Esophagus (tissue), 2 donors: ENCODE results near the gene MRPL12. TPM values are rescaled to one million over a fixed set of nuclear protein-coding genes. Genes with fewer than 3 reads are reported as not detected.

ENCODE experiments used
- H3K27ac ChIP-seq, 2 donors: one replicate each; pipeline ENCODE4 v1.5.1; 2013; ENCODE audit warnings: low read depth in 2 of 2, mild to moderate bottlenecking in 2 of 2, inconsistent platforms in 1 of 2, low read length in 1 of 2, moderate library complexity in 1 of 2
- H3K27me3 ChIP-seq, 2 donors: one replicate each; pipeline ENCODE4 v1.6.1; 2013; ENCODE audit warnings: low read length in 2 of 2, control low read depth in 1 of 2, mild to moderate bottlenecking in 1 of 2; ENCODE audit not compliant: insufficient read depth in 2 of 2, control insufficient read depth in 1 of 2
- H3K36me3 ChIP-seq, 2 donors: one replicate each; pipeline ENCODE4 v1.6.1; 2013; ENCODE audit warnings: low read length in 1 of 2; ENCODE audit not compliant: control insufficient read depth in 2 of 2, insufficient read depth in 2 of 2
- H3K4me1 ChIP-seq, 2 donors: one replicate each; pipeline ENCODE4 v1.6.1; 2013; ENCODE audit warnings: low read length in 1 of 2; ENCODE audit not compliant: control insufficient read depth in 2 of 2, insufficient read depth in 2 of 2
- H3K4me3 ChIP-seq, 2 donors: one replicate each; pipeline ENCODE4 v1.5.1; 2013; ENCODE audit warnings: low read length in 2 of 2, mild to moderate bottlenecking in 2 of 2, low read depth in 1 of 2, moderate library complexity in 1 of 2
- H3K9me3 ChIP-seq, 2 donors: one replicate each; pipeline ENCODE4 v1.6.1; 2013; ENCODE audit warnings: mild to moderate bottlenecking in 2 of 2, low read depth in 1 of 2, low read length in 1 of 2, moderate library complexity in 1 of 2; ENCODE audit not compliant: control insufficient read depth in 2 of 2, insufficient read depth in 1 of 2
- WGBS, 2 donors: extraction: QIAGEN DNeasy Blood & Tissue Kit; methylation state at CpG; one replicate each; pipeline ENCODE4 v1.1.7; 2013; 5-methylcytosine and 5-hydroxymethylcytosine counted together
- polyA plus RNA-seq, 2 donors: library from polyadenylated mRNA; stranded (reverse); fragments of 200-250 nt; gene quantifications; one replicate each; pipeline ENCODE4 v1.2.3, GENCODE V29; 2013
- donor health status: healthy with polysubstance abuse.
- donor health status: Bipolar disorder and iron deficiency.

MRPL12 gene
- polyA plus RNA-seq, 2 donors = 136 to 173 TPM

- Histone ChIP-seq H3K9me3 (no peaks in the 10 kb centered on the region), H3K4me3 (no peak overlapping the region), H3K36me3 (peaks cover 8 to 21% of the 10 kb centered on the region in 2 donors), H3K4me1 (no peaks in the 10 kb centered on the region), H3K27me3 (no peaks in the 10 kb centered on the region), H3K27ac (no peak overlapping the region)
- 83 to 84% methylated on average over 17 of the region's 17 CpGs for WGBS, 2 donors
Observed at GRCh38 chr17:81676906-81677305, 26.3 kb upstream of the MRPL12 start.

- Histone ChIP-seq H3K27me3 (no peaks in the 10 kb centered on the region), H3K9me3 (no peaks in the 10 kb centered on the region), H3K27ac (no peak overlapping the region), H3K4me3 (no peak overlapping the region), H3K4me1 (peaks cover 0 to 13% of the 10 kb centered on the region in 2 donors), H3K36me3 (peaks cover 0 to 2% of the 10 kb centered on the region in 2 donors)
- WGBS, 2 donors = 83 to 84% methylated on average over 11 of the region's 11 CpGs
Observed at GRCh38 chr17:81680150-81680549, 23.0 kb upstream of the MRPL12 start.

GRCh38 chr17:81681672-81682071 lies 21.5 kb upstream of the MRPL12 start:
- Histone ChIP-seq H3K27ac (no peak overlapping the region), H3K4me3 (no peak overlapping the region), H3K4me1 (peaks cover 0 to 18% of the 10 kb centered on the region in 2 donors), H3K36me3 (peaks cover 0 to 10% of the 10 kb centered on the region in 2 donors), H3K27me3 (no peaks in the 10 kb centered on the region), H3K9me3 (no peaks in the 10 kb centered on the region)
- 63 to 72% methylated on average over 17 of the region's 17 CpGs for WGBS, 2 donors

- Histone ChIP-seq H3K4me1 (peaks cover 0 to 18% of the 10 kb centered on the region in 2 donors), H3K27me3 (no peaks in the 10 kb centered on the region), H3K9me3 (no peaks in the 10 kb centered on the region), H3K36me3 (peaks cover 0 to 19% of the 10 kb centered on the region in 2 donors), H3K27ac (peak overlapping the region in 1 of 2 donors; percentile 73), H3K4me3 (peak overlapping the region; percentile 87 to 97)
- WGBS, 2 donors = 38 to 39% methylated on average over 19 of the region's 19 CpGs
Observed at GRCh38 chr17:81682565-81683207, 20.5 kb upstream of the MRPL12 start.

- Histone ChIP-seq H3K27ac (peak overlapping the region; percentile 64 to 73), H3K4me3 (peak overlapping the region; percentile 87 to 97), H3K36me3 (peaks cover 0 to 24% of the 10 kb centered on the region in 2 donors), H3K4me1 (peaks cover 0 to 18% of the 10 kb centered on the region in 2 donors), H3K27me3 (no peaks in the 10 kb centered on the region), H3K9me3 (no peaks in the 10 kb centered on the region)
- 0 to 1% methylated on average over 33 to 37 of the region's 37 CpGs for WGBS, 2 donors
Observed at GRCh38 chr17:81683208-81683583, 20.0 kb upstream of the MRPL12 start.

GRCh38 chr17:81683584-81684441 lies 19.4 kb upstream of the MRPL12 start, which contains the start of the genes ARL16 and HGS:
Gene ARL16 (minus strand): TSS chr17:81683797. CDS start chr17:81683753, 44 bp downstream.
Gene HGS (plus strand): TSS chr17:81684011. CDS start chr17:81684067, 56 bp downstream.
- WGBS, 2 donors = 1% methylated on average over 108 to 112 of the region's 112 CpGs
- Histone ChIP-seq H3K36me3 (peaks cover 0 to 30% of the 10 kb centered on the region in 2 donors), H3K4me1 (peaks cover under 1 to 22% of the 10 kb centered on the region in 2 donors), H3K27me3 (no peaks in the 10 kb centered on the region), H3K4me3 (peak within 1 kb of the TSS; percentile 87 to 97), H3K27ac (peak within 1 kb of the TSS; percentile 91 to 96), H3K9me3 (no peaks in the 10 kb centered on the region)

- peaks cover 2 to 25% of the 10 kb centered on the region in 2 donors for H3K4me1 ChIP-seq
- H3K27me3 ChIP-seq = no peaks in the 10 kb centered on the region
- H3K36me3 ChIP-seq = peaks cover 0 to 36% of the 10 kb centered on the region in 2 donors
- WGBS, 2 donors = 2% methylated on average over 16 of the region's 16 CpGs
- no peaks in the 10 kb centered on the region for H3K9me3 ChIP-seq
- peak overlapping the region; percentile 91 to 96 for H3K27ac ChIP-seq
- peak overlapping the region; percentile 87 to 97 for H3K4me3 ChIP-seq
Observed at GRCh38 chr17:81684442-81684911, 18.7 kb upstream of the MRPL12 start.

- Histone ChIP-seq H3K27ac (peak overlapping the region; percentile 91 to 96), H3K4me3 (peak overlapping the region; percentile 87 to 97), H3K4me1 (peaks cover 6 to 25% of the 10 kb centered on the region in 2 donors), H3K27me3 (no peaks in the 10 kb centered on the region), H3K9me3 (no peaks in the 10 kb centered on the region), H3K36me3 (peaks cover 5 to 43% of the 10 kb centered on the region in 2 donors)
- 44 to 50% methylated on average over 12 of the region's 12 CpGs for WGBS, 2 donors
Observed at GRCh38 chr17:81685108-81685507, 18.1 kb upstream of the MRPL12 start.

- 93 to 95% methylated on average over 20 of the region's 20 CpGs for WGBS, 2 donors
- peaks cover 7 to 25% of the 10 kb centered on the region in 2 donors for H3K4me1 ChIP-seq
- no peak overlapping the region for H3K27ac ChIP-seq
- H3K4me3 ChIP-seq = no peak overlapping the region
- peaks cover 14 to 56% of the 10 kb centered on the region in 2 donors for H3K36me3 ChIP-seq
- no peaks in the 10 kb centered on the region for H3K27me3 ChIP-seq
- no peaks in the 10 kb centered on the region for H3K9me3 ChIP-seq
Observed at GRCh38 chr17:81686614-81687013, 16.6 kb upstream of the MRPL12 start.
